Body of pancreas (tissue), 4 donors: ENCODE measurements around the gene LIPC. TPM values are rescaled to one million over a fixed set of nuclear protein-coding genes. Genes with fewer than 3 reads are reported as not detected.
A peak's percentile ranks its signal among the peaks of the same experiment; 100 is the strongest.

Experiments used
- ATAC-seq: fragments of 150-250 bp; one replicate; pipeline ENCODE4 v1.9.1; 2016
- DNase-seq, 4 donors: peaks; one replicate each; pipeline ENCODE4 v3.0.0-alpha.2; 2019
- H3K27ac ChIP-seq, 4 donors: fragments of 200-600 bp; sonication (generic); 1 replicate in 3 of 4; 2 replicates in 1 of 4; pipeline versions ENCODE4 v1.5.1 to v1.6.1; 2016 to 2019; ENCODE audit warnings: mild to moderate bottlenecking in 1 of 4, mixed read lengths in 1 of 4, moderate library complexity in 1 of 4
- H3K27me3 ChIP-seq, 2 donors: fragments of 200-600 bp; sonication (generic); one replicate each; pipeline ENCODE4 v1.6.0; 2016; ENCODE audit warnings: mild to moderate bottlenecking in 1 of 2
- H3K36me3 ChIP-seq, 2 donors: fragments of 200-600 bp; sonication (generic); replicated peaks in 1 of 2; 2 replicates each; pipeline ENCODE4 v1.5.1; 2016; ENCODE audit warnings: low read depth in 2 of 2; ENCODE audit not compliant: insufficient read depth in 1 of 2
- H3K4me1 ChIP-seq: fragments of 200-600 bp; sonication (generic); one replicate; pipeline ENCODE4 v1.6.0; 2016
- H3K4me3 ChIP-seq, 2 donors: fragments of 200-600 bp; sonication (generic); 1 replicate in 1 of 2; 2 replicates in 1 of 2; pipeline ENCODE4 v1.5.1; 2016 to 2019
- H3K9me3 ChIP-seq, 3 donors: fragments of 200-600 bp; sonication (generic); 1 replicate in 2 of 3; 2 replicates in 1 of 3; pipeline ENCODE4 v1.5.1; 2016
- POLR2A ChIP-seq, 3 donors: fragments of 450-650 bp; IDR thresholded peaks; one replicate each; pipeline ENCODE4 v1.6.1; 2016; ENCODE audit warnings: antibody characterized with exemption in 3 of 3, mild to moderate bottlenecking in 2 of 3
- WGBS, 2 donors: methylation state at CpG; one replicate each; pipeline ENCODE4 v1.1.5; 2017; 5-methylcytosine and 5-hydroxymethylcytosine counted together
- intact Hi-C: fragments of 100-400 bp; cut with DNase I; formaldehyde crosslinking; loops from one replicate; pipeline ENCODE4 v1.15.1; 2023
- total RNA-seq, 2 donors: library from RNA; depleted of rRNA; stranded (reverse); fragments of >200 nt; gene quantifications; one replicate each; pipeline ENCODE4 v1.1.0, GENCODE V29; 2016
- TF ChIP-seq, protein P1 (sequence below), 7 experiments: fragments of 450-650 bp in 4 of 7; fragments of 200-600 bp in 3 of 7; sonication (generic) in 3 of 7; IDR thresholded peaks; one replicate each; pipeline ENCODE4 v1.5.1; 2016 to 2019; ENCODE audit warnings: antibody characterized with exemption in 7 of 7

LIPC gene
- total RNA-seq, 2 donors from 2014 or later: 1.6 to 2.3 TPM

DNA sequence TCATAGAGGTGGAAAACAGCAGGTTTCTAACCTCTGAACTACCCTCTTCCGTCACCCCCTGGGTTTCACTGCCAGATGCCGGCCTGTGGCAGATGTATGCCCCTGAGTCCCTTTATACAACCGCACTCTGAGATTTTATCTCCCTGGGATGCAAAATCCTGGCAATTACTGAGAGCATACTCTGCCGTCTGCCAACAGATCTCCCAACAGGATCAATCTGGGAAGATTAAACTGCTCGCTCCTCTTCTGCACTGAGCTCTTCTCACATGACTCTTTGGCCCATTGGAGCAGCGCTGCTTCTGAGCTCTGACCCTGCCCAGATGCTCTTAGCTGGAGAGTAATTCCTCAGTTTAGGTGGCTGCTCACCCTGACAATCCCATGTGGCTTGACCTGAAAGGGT, 133.2 kb downstream of the LIPC start:
- Histone ChIP-seq H3K4me3 (no peak overlapping the region), H3K36me3 (no peaks in the 10 kb centered on the region), H3K9me3 (no peaks in the 10 kb centered on the region), H3K27me3 (no peaks in the 10 kb centered on the region), H3K27ac (no peak overlapping the region), H3K4me1 (no peaks in the 10 kb centered on the region)
- TF ChIP-seq, protein P1, sequence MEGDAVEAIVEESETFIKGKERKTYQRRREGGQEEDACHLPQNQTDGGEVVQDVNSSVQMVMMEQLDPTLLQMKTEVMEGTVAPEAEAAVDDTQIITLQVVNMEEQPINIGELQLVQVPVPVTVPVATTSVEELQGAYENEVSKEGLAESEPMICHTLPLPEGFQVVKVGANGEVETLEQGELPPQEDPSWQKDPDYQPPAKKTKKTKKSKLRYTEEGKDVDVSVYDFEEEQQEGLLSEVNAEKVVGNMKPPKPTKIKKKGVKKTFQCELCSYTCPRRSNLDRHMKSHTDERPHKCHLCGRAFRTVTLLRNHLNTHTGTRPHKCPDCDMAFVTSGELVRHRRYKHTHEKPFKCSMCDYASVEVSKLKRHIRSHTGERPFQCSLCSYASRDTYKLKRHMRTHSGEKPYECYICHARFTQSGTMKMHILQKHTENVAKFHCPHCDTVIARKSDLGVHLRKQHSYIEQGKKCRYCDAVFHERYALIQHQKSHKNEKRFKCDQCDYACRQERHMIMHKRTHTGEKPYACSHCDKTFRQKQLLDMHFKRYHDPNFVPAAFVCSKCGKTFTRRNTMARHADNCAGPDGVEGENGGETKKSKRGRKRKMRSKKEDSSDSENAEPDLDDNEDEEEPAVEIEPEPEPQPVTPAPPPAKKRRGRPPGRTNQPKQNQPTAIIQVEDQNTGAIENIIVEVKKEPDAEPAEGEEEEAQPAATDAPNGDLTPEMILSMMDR (IDR thresholded peaks at IDR 0.05): no peak
- no peak for TF ChIP-seq POLR2A (IDR thresholded peaks at IDR 0.05)
- 79 to 98% methylated on average over 5 to 6 of the region's 6 CpGs for WGBS, 2 donors
- no peak for DNase-seq
- no peak for ATAC-seq
- intact Hi-C loops: no loop called here

DNA sequence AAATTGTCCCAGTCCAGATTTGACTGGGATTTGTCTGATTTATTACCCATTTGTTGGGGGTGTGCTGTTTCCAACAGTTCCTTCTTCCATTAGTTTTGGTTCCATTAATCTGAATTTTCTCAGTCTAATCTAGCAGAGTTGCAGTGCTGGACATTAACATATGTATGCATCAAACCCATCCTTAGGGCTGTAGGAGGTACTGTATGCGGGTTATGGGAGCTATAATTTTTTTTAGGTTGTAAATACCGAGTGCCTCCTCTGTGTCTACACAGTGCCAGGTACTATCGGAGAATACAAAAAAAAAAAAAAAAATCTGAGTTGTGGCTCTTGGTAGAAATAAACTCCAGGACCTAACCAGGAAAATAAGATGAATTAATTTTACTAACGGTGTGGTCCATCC, 133.8 kb downstream of the LIPC start:
- ATAC-seq (no peak), DNase-seq (no peak)
- no peaks in the 10 kb centered on the region for H3K4me1 ChIP-seq
- H3K9me3 ChIP-seq: no peaks in the 10 kb centered on the region
- no peaks in the 10 kb centered on the region for H3K36me3 ChIP-seq
- intact Hi-C loops: no loop called here
- no peak overlapping the region for H3K27ac ChIP-seq
- H3K4me3 ChIP-seq: no peak overlapping the region
- 63 to 69% methylated on average over 4 of the region's 4 CpGs for WGBS, 2 donors
- TF ChIP-seq, protein P1 (IDR thresholded peaks at IDR 0.05): no peak
- TF ChIP-seq POLR2A (IDR thresholded peaks at IDR 0.05): no peak
- no peaks in the 10 kb centered on the region for H3K27me3 ChIP-seq

DNA sequence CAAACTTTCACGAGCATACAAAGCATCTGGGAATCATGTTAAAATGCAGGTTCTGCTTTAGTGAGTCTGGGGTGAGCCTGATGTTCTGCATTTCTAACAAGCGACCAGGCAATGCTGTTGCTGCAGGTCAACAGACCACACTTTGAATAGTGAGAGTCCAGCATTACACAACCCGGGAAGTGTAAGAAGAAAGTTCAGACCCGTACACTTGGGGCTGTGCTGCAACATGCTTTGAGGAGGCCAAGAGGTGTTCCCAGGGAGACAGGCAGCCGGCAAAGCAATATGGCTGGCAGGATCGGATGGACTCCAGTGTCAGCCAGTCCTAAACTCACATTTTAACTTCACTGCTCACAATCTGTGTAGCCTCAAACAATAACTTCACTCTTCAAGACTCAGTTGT, 134.2 kb downstream of the LIPC start:
- Histone ChIP-seq H3K27me3 (no peaks in the 10 kb centered on the region), H3K4me1 (no peaks in the 10 kb centered on the region), H3K36me3 (no peaks in the 10 kb centered on the region), H3K4me3 (no peak overlapping the region), H3K27ac (no peak overlapping the region), H3K9me3 (no peaks in the 10 kb centered on the region)
- WGBS, 2 donors: 84 to 89% methylated on average over 6 of the region's 6 CpGs
- DNase-seq: no peak
- TF ChIP-seq POLR2A (IDR thresholded peaks at IDR 0.05): no peak
- intact Hi-C loops: no loop called here
- ATAC-seq: no peak

DNA sequence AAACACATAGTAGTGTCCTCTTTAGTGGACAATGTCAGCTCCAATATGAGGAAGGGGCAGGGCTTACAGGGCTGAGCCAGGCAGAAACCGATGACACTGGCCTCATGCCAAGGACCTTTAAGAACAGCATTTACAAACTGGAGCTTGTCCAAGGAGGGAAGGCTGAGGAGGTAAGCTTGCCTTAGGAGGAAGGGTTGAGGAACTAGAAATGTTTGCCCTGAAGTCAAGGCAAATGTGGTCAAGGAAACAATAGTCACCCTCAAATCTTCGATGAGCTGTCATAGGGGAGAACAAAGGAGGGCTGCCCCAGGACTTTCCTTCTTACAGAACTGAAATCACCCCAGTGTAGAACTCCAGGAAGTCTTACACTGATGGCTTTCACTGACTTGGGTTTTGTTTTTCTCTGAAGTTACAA, 136.4 kb downstream of the LIPC start:
- no peaks in the 10 kb centered on the region for H3K9me3 ChIP-seq
- no peaks in the 10 kb centered on the region for H3K36me3 ChIP-seq
- no peaks in the 10 kb centered on the region for H3K27me3 ChIP-seq
- DNase-seq (peak in 3 of 4 donors; percentile 33 to 67 (median 36)), ATAC-seq (no peak)
- 28 to 36% methylated on average over 2 of the region's 2 CpGs for WGBS, 2 donors
- H3K4me3 ChIP-seq: no peak overlapping the region
- H3K27ac ChIP-seq: no peak overlapping the region
- TF ChIP-seq, protein P1 (IDR thresholded peaks at IDR 0.05): no peak
- no peak for TF ChIP-seq POLR2A (IDR thresholded peaks at IDR 0.05)
- H3K4me1 ChIP-seq: no peaks in the 10 kb centered on the region
- intact Hi-C loops: no loop called here

DNA sequence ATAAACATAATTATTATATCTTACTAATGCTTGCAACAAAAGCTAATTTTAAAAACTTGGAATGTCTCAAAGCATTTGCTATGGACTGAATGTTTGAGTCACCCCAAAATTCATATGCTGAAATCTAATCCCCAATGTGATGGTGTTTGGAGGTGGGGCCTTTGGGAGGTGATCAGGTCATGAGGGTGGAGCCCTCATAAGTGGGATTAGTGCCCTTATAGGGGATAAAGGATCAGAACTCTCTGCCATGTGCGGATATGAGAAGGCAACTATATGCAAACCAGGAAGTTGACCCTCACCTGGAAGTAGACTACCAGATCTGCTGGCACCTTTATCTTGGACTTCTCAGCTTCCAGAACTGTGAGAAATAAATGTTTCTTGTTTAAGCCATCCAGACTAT, 137.7 kb downstream of the LIPC start:
- no peak for ATAC-seq
- 73 to 83% methylated on average over 1 of the region's 1 CpG for WGBS, 2 donors
- Histone ChIP-seq H3K27ac (no peak overlapping the region), H3K36me3 (no peaks in the 10 kb centered on the region), H3K9me3 (no peaks in the 10 kb centered on the region), H3K4me3 (no peak overlapping the region), H3K27me3 (no peaks in the 10 kb centered on the region), H3K4me1 (no peaks in the 10 kb centered on the region)
- TF ChIP-seq, protein P1 (IDR thresholded peaks at IDR 0.05): no peak
- no peak for TF ChIP-seq POLR2A (IDR thresholded peaks at IDR 0.05)
- no peak for DNase-seq
- intact Hi-C loops: no loop called here
